Endothelial cell of umbilical vein (primary cell): ENCODE data around the gene PCMTD2. TPM values are rescaled to one million over a fixed set of nuclear protein-coding genes. Genes with fewer than 3 reads are reported as not detected.

Experiments used
- BruUV-seq: library from RNA; stranded (reverse); fragments of 400-500 nt; replicated peaks from 2 replicates; lab custom pipeline; 2021; lab: Mats Ljungman, UMichigan
- CTCF ChIA-PET: fragments of 300-600, 350-600 bp; sonication (Branson Sonifier 250); formaldehyde crosslinking; loops from one replicate; lab custom pipeline; 2021; ENCODE audit warnings: antibody characterized with exemption, inconsistent platforms; lab: Charles Lee
- POLR2A ChIA-PET: fragments of 300-600, 350-600 bp; sonication (Branson Sonifier 250); formaldehyde crosslinking; loops from one replicate; lab custom pipeline; 2021; ENCODE audit warnings: antibody characterized with exemption, inconsistent platforms; lab: Charles Lee
- DNase-seq: peaks from one replicate; pipeline ENCODE4 v3.0.0-alpha.2; 2011; ENCODE audit warnings: low read depth, low spot score
- FAIRE-seq: peaks from 2 replicates; lab custom pipeline; 2011; peaks lifted over from hg19 to GRCh38; lab: Jason Lieb, UNC
- H2AFZ ChIP-seq: 2 replicates; pipeline ENCODE4 v1.6.0; 2012; ENCODE audit warnings: low read depth, low read length, control low read depth, inconsistent platforms
- H3K27ac ChIP-seq: 2 replicates; pipeline ENCODE4 v1.5.1; 2011; ENCODE audit warnings: low read depth, mild to moderate bottlenecking, control low read depth, low read length, moderate library complexity; ENCODE audit not compliant: insufficient read depth
- H3K27me3 ChIP-seq, 2 experiments: 2 replicates each; pipeline versions ENCODE4 v1.6.0 to v1.6.1; 2011; ENCODE audit warnings: low read length in 2 of 2, mixed read lengths in 1 of 2; ENCODE audit not compliant: control insufficient read depth in 2 of 2, insufficient read depth in 2 of 2
- H3K36me3 ChIP-seq, 2 experiments: 2 replicates in 1 of 2; 3 replicates in 1 of 2; pipeline ENCODE4 v1.5.1; 2011; ENCODE audit warnings: low read length in 2 of 2, mild to moderate bottlenecking in 1 of 2, moderate library complexity in 1 of 2; ENCODE audit not compliant: control insufficient read depth in 2 of 2, insufficient read depth in 2 of 2; ENCODE audit errors: extremely low read depth in 1 of 2
- H3K4me1 ChIP-seq: 3 replicates; pipeline ENCODE4 v1.5.1; 2011; ENCODE audit warnings: mild to moderate bottlenecking, low read length; ENCODE audit not compliant: control insufficient read depth, insufficient read depth; ENCODE audit errors: extremely low read depth
- H3K4me2 ChIP-seq: 2 replicates; pipeline ENCODE4 v1.6.1; 2011; ENCODE audit warnings: low read length, control low read depth, mixed read lengths; ENCODE audit not compliant: insufficient read depth
- H3K4me3 ChIP-seq, 3 experiments: fragments of 200-600 bp in 1 of 3; sonication (generic), shearing (Covaris generic) in 1 of 3; replicated peaks in 1 of 3; 2 replicates each; pipeline ENCODE4 v1.5.1; 2011 to 2016; ENCODE audit warnings: control low read depth in 3 of 3, low read length in 3 of 3, mild to moderate bottlenecking in 2 of 3, inconsistent platforms in 1 of 3, low read depth in 1 of 3, moderate library complexity in 1 of 3; ENCODE audit not compliant: insufficient read depth in 1 of 3
- H3K79me2 ChIP-seq: 2 replicates; pipeline ENCODE4 v1.6.0; 2012; ENCODE audit warnings: low read length, inconsistent platforms; ENCODE audit not compliant: control insufficient read depth, insufficient read depth
- H3K9ac ChIP-seq: replicated peaks from 2 replicates; pipeline ENCODE3; 2011; ENCODE audit warnings: low read length, control low read depth; ENCODE audit not compliant: insufficient read depth; ENCODE audit errors: extremely low read depth
- H3K9me1 ChIP-seq: replicated peaks from 3 replicates; pipeline ENCODE4 v1.6.0; 2011; ENCODE audit warnings: mild to moderate bottlenecking, low read length; ENCODE audit not compliant: control insufficient read depth, insufficient read depth; ENCODE audit errors: extremely low read depth
- H3K9me3 ChIP-seq: replicated peaks from 2 replicates; pipeline ENCODE4 v1.5.1; 2012; ENCODE audit warnings: low read length, inconsistent platforms; ENCODE audit not compliant: control insufficient read depth, insufficient read depth
- H4K20me1 ChIP-seq: replicated peaks from 2 replicates; pipeline ENCODE3; 2011; ENCODE audit warnings: mild to moderate bottlenecking, low read length; ENCODE audit not compliant: control insufficient read depth, insufficient read depth; ENCODE audit errors: extremely low read depth
- EZH2 ChIP-seq: IDR thresholded peaks from 2 replicates; pipeline ENCODE4 v1.6.1; 2012; ENCODE audit warnings: borderline replicate concordance, low read depth, mild to moderate bottlenecking, moderate library complexity, low read length, inconsistent platforms; ENCODE audit not compliant: severe bottlenecking
- FOS ChIP-seq: IDR thresholded peaks from 2 replicates; pipeline ENCODE4 v1.6.1; 2011; ENCODE audit warnings: mild to moderate bottlenecking, low read length, moderate library complexity, borderline replicate concordance; ENCODE audit not compliant: insufficient read depth
- GATA2 ChIP-seq: IDR thresholded peaks from 2 replicates; pipeline ENCODE4 v1.7.0; 2011; ENCODE audit warnings: low read depth, mild to moderate bottlenecking, moderate library complexity, mixed read lengths, low read length; ENCODE audit not compliant: insufficient read length, insufficient read depth
- JUN ChIP-seq: IDR thresholded peaks from 2 replicates; pipeline ENCODE4 v1.6.1; 2011; ENCODE audit warnings: borderline replicate concordance, low read depth; ENCODE audit not compliant: insufficient read length, insufficient read depth
- MYC ChIP-seq: IDR thresholded peaks from one replicate; pipeline ENCODE4 v1.6.1; 2011; ENCODE audit warnings: mild to moderate bottlenecking, low read depth, low read length
- POLR2A ChIP-seq: IDR thresholded peaks from 2 replicates; pipeline ENCODE4 v1.6.1; 2012; ENCODE audit warnings: low read depth, mild to moderate bottlenecking, control low read depth, low read length
- POLR2AphosphoS5 ChIP-seq: IDR thresholded peaks from 2 replicates; pipeline ENCODE4 v1.6.1; 2012; ENCODE audit warnings: low read depth, mild to moderate bottlenecking, control low read depth, low read length, moderate library complexity; ENCODE audit not compliant: insufficient read depth
- dilution Hi-C: fragments of 300-500 bp; cut with MboI; formaldehyde crosslinking; loops from one replicate; pipeline ENCODE4 v1.15.0; 2019; ENCODE audit warnings: low sequenced_read_pairs; ENCODE audit not compliant: extremely low pct_ligation_motif_present
- intact Hi-C: fragments of 100-400 bp; cut with micrococcal nuclease; formaldehyde crosslinking; loops from one replicate; pipeline ENCODE4 v1.10.0; 2022
- polyA plus RNA-seq, 4 experiments: library from polyadenylated mRNA; depleted of rRNA in 3 of 4; stranded (reverse) in 3 of 4; unstranded in 1 of 4; fragments of >200 nt; gene quantifications; 2 replicates each; pipeline versions ENCODE4 v1.2.1 to v1.2.3, GENCODE V29; 2011 to 2012; ENCODE audit warnings: missing spikeins in 1 of 4
- total RNA-seq: library from RNA; stranded (reverse); gene quantifications from 2 replicates; pipeline ENCODE4 v1.2.3, GENCODE V29; 2021
- TF ChIP-seq, protein P1 (sequence below): IDR thresholded peaks from 2 replicates; pipeline ENCODE4 v1.6.1; 2011; ENCODE audit not compliant: insufficient read depth, insufficient read length
- TF ChIP-seq, protein P2 (sequence below), 2 donors: IDR thresholded peaks; 1 replicate in 1 of 2; 2 replicates in 1 of 2; pipeline ENCODE4 v1.5.1; 2011; ENCODE audit warnings: low read length in 2 of 2, mild to moderate bottlenecking in 2 of 2, moderate library complexity in 2 of 2, control low read depth in 1 of 2, inconsistent platforms in 1 of 2, low read depth in 1 of 2; ENCODE audit not compliant: insufficient read depth in 1 of 2; ENCODE audit errors: extremely low read depth in 1 of 2

PCMTD2 gene
- total and polyA plus RNA-seq, 2 donors (not counting 3 experiments of a cell fraction or from before 2014, with no cell fraction given): 27.4 to 45.7 TPM

DNA sequence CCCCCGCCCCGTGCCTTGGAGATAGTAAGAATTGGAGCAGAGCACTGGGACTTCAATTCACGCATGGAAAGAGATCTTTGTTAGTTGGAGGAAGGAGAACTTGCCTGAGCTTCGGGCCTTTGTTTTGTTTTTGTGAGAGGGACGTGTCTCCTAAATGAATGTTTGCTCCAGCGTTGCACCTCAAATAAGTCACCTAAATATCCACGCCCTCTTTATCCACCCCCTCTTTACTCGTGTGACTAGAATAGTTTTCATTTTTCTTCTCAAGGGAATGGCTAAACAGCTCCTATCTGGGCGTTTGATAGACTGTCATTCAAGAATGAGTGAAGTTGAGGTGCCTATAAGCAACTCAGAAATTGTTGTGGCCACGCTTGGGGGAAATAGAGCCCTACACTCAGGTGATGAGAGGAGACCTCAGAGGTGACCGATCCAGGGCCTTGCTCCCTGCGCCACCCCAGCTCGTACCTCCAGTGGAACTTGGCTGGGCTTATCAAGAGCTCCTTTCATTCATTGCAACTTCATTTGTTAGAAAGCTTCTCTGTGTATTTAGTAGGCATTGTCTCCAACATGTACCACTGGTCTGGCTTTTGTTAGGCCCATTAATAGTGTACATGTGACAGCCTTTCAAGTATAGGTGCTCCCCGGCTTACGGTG, 861 bp downstream of the PCMTD2 start:
- Histone ChIP-seq H3K79me2 (peaks cover 15% of the 10 kb centered on the region), H4K20me1 (no peaks in the 10 kb centered on the region), H3K9ac (peak overlapping the region; percentile 75), H2AFZ (peak overlapping the region; percentile 68), H3K27ac (peak overlapping the region; percentile 55), H3K4me1 (peaks cover 18% of the 10 kb centered on the region), H3K27me3 (no peaks in the 10 kb centered on the region), H3K9me3 (no peaks in the 10 kb centered on the region), H3K36me3 (no peaks in the 10 kb centered on the region), H3K9me1 (no peaks in the 10 kb centered on the region), H3K4me2 (peak overlapping the region; percentile 88), H3K4me3 (peak overlapping the region; percentile 81 to 86 (median 83))
- TSS peak; percentile 41 for BruUV-seq
- FAIRE-seq: no peak
- ChIA-PET POLR2A (no interaction called here), CTCF (interaction anchor here (2.0 kb wide), 2 partner anchors 10 to 11 kb away, joined by 5 to 6 read pairs; no protein-coding TSS in a partner anchor)
- peak; percentile 7 for DNase-seq
- dilution Hi-C loops (no loop called here), intact Hi-C loops (no loop called here)
- TF ChIP-seq, protein P1, sequence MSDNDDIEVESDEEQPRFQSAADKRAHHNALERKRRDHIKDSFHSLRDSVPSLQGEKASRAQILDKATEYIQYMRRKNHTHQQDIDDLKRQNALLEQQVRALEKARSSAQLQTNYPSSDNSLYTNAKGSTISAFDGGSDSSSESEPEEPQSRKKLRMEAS: no peak
- TF ChIP-seq POLR2A (no peak), GATA2 (no peak), POLR2AphosphoS5 (no peak), JUN (no peak), MYC (no peak), FOS (no peak), EZH2 (no peak)
- TF ChIP-seq, protein P2, sequence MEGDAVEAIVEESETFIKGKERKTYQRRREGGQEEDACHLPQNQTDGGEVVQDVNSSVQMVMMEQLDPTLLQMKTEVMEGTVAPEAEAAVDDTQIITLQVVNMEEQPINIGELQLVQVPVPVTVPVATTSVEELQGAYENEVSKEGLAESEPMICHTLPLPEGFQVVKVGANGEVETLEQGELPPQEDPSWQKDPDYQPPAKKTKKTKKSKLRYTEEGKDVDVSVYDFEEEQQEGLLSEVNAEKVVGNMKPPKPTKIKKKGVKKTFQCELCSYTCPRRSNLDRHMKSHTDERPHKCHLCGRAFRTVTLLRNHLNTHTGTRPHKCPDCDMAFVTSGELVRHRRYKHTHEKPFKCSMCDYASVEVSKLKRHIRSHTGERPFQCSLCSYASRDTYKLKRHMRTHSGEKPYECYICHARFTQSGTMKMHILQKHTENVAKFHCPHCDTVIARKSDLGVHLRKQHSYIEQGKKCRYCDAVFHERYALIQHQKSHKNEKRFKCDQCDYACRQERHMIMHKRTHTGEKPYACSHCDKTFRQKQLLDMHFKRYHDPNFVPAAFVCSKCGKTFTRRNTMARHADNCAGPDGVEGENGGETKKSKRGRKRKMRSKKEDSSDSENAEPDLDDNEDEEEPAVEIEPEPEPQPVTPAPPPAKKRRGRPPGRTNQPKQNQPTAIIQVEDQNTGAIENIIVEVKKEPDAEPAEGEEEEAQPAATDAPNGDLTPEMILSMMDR (IDR thresholded peaks at IDR 0.05; ENCODE audit: extremely low read depth in 1 of 2, insufficient read depth in 1 of 2, low read depth in 1 of 2, low read length in 2 of 2): no peak
